Measurements from ENCODE around the gene SLC50A1. TPM values are rescaled to one million over a fixed set of nuclear protein-coding genes. Genes with fewer than 3 reads are reported as not detected.

The SLC50A1 gene, protein sequence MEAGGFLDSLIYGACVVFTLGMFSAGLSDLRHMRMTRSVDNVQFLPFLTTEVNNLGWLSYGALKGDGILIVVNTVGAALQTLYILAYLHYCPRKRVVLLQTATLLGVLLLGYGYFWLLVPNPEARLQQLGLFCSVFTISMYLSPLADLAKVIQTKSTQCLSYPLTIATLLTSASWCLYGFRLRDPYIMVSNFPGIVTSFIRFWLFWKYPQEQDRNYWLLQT
- 26.6 and 27.3 TPM in 2 replicates for total RNA-seq

DNA sequence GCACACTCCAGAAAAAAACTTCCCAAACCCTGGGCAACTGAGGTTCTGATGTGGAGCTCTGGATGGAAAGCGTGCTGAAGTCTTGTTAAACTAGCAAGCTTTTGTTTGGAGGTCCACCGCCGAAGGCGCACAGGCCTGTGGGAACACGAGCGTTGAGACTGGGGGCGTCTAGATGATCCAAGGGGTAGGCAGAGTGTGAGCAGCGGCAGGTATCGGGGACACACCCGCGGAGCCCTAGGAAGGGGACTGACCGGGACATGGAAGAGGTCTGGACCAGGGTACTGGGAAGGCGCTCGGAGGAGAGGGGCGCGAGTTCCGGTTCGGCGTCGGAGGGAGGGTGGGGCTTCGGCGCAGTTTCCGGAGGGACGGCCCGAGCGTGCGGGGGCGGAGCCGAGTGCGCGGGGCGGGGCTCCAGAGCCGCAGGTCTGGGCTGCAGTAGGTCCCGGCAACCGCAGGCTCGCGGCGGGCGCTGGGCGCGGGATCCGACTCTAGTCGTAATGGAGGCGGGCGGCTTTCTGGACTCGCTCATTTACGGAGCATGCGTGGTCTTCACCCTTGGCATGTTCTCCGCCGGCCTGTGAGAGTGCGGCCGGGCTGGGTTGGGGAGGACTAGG is at the start of gene SLC50A1:
TSS of gene SLC50A1 (plus strand) at position 438 of the 614 bp plus-strand sequence. CDS start at position 498, 60 bp downstream.

DNA sequence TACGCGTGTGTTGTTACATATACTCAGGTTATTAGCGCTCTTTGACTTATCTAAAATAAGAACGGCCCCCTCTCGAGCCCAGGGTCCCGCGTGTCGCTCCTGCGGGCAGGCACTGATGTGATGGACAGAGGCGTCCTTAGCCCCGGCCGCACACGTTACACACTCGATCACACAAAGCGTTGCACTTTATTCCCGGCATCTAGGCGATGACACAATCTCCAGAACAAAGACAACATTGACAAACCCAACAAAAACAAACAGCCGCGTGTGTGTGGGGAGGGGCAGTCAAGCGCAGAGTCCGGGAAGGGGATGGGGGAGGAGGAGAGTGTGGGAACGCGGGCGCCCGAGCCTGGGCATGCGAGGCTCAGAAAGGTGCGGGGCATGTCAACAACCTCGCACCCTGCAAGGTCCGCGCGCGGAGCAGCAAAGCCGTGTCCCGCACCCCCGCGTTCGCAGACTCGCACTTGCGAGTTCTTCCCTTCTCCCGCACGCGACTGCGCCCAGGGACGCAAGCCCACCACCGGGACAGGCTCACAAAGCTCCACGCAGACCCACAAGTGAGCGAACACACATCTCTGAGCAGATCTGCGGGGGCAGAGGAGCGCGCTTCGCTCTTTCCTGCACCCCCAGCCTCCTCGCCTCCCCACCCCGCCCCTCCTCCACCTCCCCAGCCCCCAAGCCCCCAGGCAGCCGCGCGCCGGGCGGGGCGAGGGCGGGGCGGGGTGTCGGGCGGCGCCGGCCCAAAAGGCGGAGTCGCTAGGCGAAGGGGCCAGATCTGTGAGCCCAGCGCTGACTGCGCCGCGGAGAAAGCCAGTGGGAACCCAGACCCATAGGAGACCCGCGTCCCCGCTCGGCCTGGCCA is 8.3 kb upstream of the SLC50A1 start, which contains the start of gene EFNA1:
TSS of gene EFNA1 (plus strand) at position 772 of the 862 bp plus-strand sequence. CDS start 102 bp downstream, outside the sequence.

DNA sequence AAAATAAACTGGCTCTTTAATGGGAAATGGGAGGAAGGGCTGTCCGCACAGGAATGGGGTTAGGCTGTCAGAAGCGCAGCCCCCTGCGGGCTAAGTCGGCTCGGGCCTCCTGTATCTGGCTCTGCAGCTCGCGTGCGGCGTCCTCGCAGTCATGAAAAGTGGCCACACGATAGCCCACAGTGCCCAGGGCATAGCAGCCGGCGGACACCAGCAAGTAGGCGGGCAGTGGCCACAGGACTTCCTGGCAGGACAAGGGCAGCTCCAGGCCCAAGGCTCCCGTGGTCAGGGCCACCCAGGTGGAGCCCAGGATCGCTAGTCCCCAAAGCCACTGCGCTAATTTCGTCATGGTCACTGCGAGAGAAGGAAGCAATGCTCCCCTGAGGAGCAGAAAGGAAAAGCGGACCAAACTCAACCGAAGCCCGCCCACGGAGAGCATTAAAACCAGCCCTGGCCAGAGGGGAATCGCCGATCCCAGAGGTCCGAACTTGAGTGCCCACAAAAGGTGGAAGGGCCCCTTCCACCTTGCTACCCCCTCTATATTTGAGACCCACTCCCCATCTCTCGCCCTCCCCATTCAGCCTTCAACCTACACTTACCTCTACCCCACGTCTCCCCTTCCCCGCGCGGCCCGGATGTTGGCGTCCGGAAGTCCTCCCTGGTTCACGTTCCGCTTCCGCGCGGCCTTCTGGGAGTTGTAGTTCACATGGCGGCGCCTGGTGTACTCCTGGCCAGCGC is 4.4 kb downstream of the SLC50A1 start, which contains the start of gene DPM3:
TSS of gene DPM3 (minus strand) at position 637 of the 735 bp plus-strand sequence. CDS start at position 346, 291 bp downstream.

DNA sequence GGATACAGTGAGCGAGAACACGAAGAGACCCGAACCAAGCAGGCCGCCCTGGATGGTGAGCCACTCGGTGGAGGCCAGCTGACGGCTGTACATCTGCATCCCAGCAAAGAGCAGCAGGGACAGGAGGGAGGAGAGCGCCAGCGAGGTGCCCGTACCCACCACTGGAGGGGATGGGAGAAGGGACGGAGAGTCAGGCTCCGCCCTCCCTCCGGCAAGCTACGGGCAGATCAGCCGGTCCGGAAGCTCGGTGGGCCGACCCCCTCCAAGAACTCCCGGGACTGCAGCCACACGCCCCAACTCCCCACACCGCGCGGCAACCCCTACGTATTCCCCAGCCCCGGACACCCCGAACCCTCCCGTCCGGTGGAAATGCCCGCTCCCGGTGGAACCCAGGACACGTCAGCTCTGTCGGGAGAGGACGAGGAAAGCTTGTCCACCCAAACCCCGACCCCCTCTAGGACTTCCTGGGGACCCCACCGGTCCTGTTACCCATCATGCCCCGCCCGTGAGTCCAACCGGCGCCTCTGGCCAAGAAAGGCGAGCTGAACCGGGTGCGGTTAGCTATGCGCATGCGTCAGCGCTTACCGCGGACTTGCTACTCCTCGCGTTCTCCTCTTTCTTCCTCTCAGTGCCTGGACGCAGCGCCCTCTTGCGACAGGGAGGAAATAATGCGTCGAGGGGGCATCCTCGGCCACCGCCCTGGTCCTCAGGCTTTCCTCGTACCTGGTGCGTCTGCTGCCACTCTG is 37.3 kb downstream of the SLC50A1 start, which contains the start of gene KRTCAP2:
TSS of gene KRTCAP2 (minus strand) at position 573 of the 746 bp plus-strand sequence. CDS start at position 493, 80 bp downstream.

DNA sequence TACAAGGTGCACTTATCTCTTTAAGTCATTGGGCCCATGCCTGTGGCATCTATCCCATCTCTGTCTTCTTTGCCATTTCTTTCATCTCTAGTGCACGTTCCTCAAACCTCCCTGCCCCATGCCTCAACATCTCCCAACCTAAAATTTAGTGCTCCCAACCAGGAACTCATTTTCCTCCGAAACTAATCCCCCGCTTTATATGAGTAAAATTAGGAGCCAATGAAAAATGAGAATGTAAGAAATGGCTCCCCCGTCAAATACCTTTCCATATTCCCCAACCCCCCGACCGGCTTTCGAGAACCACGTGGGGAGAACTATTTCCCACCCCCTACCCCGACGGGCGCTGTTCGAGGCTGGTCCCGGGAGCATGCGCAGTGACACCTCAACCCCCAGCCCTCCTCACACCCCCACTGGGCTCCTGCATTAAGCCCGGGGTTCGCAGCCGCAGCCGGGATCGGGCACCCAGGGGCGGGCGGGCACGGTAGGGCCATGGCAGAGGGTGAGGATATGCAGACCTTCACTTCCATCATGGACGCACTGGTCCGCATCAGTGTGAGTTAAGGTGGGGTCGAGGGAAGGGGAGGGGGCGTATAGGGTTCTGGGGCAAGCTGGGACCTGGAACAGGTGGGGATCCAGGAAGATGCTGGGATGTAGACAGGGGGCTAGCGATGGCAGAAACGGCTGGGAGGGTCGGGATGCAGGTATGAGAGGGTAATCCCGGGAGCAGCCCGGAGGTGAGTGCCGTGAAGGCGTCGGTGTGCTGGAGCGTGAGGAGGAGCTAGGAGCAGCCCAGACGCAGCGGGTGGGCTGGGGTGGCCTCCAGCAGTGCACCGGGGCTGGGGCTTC is 38.0 kb downstream of the SLC50A1 start, which contains the start of gene TRIM46:
TSS of gene TRIM46 (plus strand) at position 372 of the 846 bp plus-strand sequence. CDS start at position 490, 118 bp downstream.

Other genes starting within 250 kb of the SLC50A1 start
- 6.5 and 13.2 TPM in 2 replicates for gene PMVK, start 199.1 kb upstream of the SLC50A1 start, total RNA-seq
- gene PBXIP1, start 179.8 kb upstream of the SLC50A1 start, total RNA-seq, result 27.6 and 109 TPM in 2 replicates
- 5.6 and 7.7 TPM in 2 replicates for gene PYGO2, start 174.1 kb upstream of the SLC50A1 start, total RNA-seq
- 176 and 223 TPM in 2 replicates for gene SHC1, start 165.1 kb upstream of the SLC50A1 start, total RNA-seq
- gene CKS1B, start 161.2 kb upstream of the SLC50A1 start, total RNA-seq, result 40.9 and 151 TPM in 2 replicates
- 17.8 and 27.4 TPM in 2 replicates for gene FLAD1, start 152.5 kb upstream of the SLC50A1 start, total RNA-seq
- 0.56 TPM in 1 of 2 replicates, not detected in the other for gene LENEP, start 142.3 kb upstream of the SLC50A1 start, total RNA-seq
- gene ZBTB7B, start 133.1 kb upstream of the SLC50A1 start, total RNA-seq, result 12.5 and 16.9 TPM in 2 replicates
- not detected in 2 replicates for gene DCST2, start 102.1 kb upstream of the SLC50A1 start, total RNA-seq
- gene DCST1, start 102.0 kb upstream of the SLC50A1 start, total RNA-seq, result not detected in 2 replicates
- 66.8 and 66.9 TPM in 2 replicates for gene ADAM15, start 84.5 kb upstream of the SLC50A1 start, total RNA-seq
- 1.9 and 3.7 TPM in 2 replicates for gene EFNA4, start 72.1 kb upstream of the SLC50A1 start, total RNA-seq
- gene EFNA3, start 57.0 kb upstream of the SLC50A1 start, total RNA-seq, result 0.77 and 3.1 TPM in 2 replicates
- 0.19 and 1.4 TPM in 2 replicates for gene EFNA1, start 8.0 kb upstream of the SLC50A1 start, total RNA-seq
- gene DPM3, start 4.7 kb downstream of the SLC50A1 start, total RNA-seq, result 27.6 and 28.0 TPM in 2 replicates
- gene KRTCAP2, start 37.5 kb downstream of the SLC50A1 start, total RNA-seq, result 138 TPM in 2 replicates
- 1.5 and 2.5 TPM in 2 replicates for gene TRIM46, start 38.0 kb downstream of the SLC50A1 start, total RNA-seq
- gene THBS3, start 72.0 kb downstream of the SLC50A1 start, total RNA-seq, result 7.9 and 14.4 TPM in 2 replicates
- gene MTX1, start 72.8 kb downstream of the SLC50A1 start, total RNA-seq, result 44.3 and 57.3 TPM in 2 replicates
- gene ENTREP3, start 119.6 kb downstream of the SLC50A1 start, total RNA-seq, result 3.4 and 3.5 TPM in 2 replicates
- gene SCAMP3, start 126.5 kb downstream of the SLC50A1 start, total RNA-seq, result 32.1 and 42.9 TPM in 2 replicates
- 22.0 and 25.7 TPM in 2 replicates for gene CLK2, start 137.7 kb downstream of the SLC50A1 start, total RNA-seq
- 0.19 and 0.85 TPM in 2 replicates for gene HCN3, start 141.6 kb downstream of the SLC50A1 start, total RNA-seq
- 0.56 TPM in 1 of 2 replicates, not detected in the other for gene PKLR, start 165.6 kb downstream of the SLC50A1 start, total RNA-seq
- gene FDPS, start 173.0 kb downstream of the SLC50A1 start, total RNA-seq, result 110 and 204 TPM in 2 replicates
- 11.8 and 16.1 TPM in 2 replicates for gene RUSC1, start 185.0 kb downstream of the SLC50A1 start, total RNA-seq